LoVo (cell line): ENCODE results near the gene NTM.

Experiments used
- DNase-seq: peaks from one replicate; pipeline ENCODE4 v3.0.0-alpha.2; 2016; ENCODE audit warnings: low spot score

The NTM gene

DNA sequence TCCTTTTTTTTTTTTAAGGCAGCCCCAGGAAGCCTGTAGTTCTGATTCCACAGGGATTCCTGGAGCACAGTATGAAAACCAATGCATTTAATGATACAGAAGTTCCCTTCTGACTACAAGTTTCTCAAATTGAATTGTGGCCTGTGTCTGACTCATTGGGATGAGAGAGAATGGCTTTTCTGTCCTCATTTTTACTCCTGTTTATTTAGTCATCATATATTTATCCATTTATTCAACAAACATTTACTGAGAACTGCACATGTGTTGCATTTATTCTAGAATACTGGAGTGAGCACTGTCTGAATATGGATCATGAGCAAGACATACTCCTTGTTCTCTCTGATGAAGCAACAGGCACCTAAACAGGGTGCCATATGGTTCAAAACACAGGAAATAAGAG is 231.2 kb downstream of the NTM start:
- DNase-seq, result no peak

DNA sequence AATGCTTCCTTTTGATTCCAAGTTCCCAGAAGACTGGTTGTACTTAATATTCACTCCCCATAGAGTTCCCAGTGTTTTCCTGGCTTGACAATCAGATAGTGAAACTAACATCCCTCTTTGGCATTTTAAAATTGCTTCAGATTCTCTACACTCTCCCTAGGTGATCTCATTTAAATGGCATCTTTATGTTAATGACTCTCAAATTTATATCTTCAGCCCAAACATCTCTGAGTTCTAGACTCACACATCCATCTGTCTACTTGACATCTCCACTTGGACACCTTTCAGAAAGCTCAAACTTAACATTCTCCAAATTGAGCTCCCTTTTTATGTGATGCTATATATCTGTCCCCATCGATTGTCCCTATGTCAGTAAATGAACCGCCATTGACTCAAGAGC is 232.0 kb downstream of the NTM start:
- no peak for DNase-seq

DNA sequence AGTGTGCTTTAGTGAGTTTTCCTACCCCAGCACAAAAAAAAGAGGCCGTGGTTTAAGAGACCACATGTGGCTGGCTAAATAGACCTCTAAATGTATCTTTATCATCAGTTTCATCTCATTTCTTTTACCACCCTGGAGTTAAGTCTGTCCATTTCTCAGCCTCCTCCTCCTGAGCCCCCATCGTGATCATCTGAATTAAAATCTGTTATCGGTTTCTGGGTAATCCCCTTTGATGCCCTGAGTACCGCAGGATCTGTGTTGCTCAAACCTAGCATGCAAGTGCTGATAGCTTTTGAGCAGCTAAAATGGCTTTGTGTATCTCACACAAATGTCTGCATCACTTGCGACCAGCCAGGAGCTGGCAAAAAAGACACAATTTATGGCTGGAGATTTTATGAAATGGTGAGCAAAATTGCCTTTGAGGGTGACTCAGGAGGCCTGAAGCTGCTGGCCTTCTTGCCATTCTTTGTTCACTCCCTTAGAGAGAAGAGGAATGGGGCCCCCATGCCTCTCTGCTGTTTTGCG is 236.5 kb downstream of the NTM start:
- no peak for DNase-seq

DNA sequence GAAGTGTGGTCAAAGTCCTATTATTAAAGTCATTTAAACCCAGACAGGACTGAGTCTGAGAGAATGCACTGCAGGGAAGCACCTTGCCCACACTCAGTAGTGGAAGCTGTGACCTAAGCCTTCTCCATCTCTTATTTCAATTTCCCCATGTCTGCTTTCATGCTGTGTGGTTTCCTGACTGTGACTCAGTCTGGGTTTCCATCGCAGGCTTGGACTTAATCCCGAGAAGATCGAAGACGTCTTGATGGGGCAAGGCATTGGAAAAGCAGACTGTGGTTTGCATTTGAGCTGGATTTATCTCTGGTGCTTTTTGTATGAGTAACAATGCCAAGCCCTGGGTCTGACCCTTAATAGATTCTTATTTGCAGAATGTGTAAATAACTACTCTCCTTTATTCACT is 238.9 kb downstream of the NTM start:
- DNase-seq, result no peak

DNA sequence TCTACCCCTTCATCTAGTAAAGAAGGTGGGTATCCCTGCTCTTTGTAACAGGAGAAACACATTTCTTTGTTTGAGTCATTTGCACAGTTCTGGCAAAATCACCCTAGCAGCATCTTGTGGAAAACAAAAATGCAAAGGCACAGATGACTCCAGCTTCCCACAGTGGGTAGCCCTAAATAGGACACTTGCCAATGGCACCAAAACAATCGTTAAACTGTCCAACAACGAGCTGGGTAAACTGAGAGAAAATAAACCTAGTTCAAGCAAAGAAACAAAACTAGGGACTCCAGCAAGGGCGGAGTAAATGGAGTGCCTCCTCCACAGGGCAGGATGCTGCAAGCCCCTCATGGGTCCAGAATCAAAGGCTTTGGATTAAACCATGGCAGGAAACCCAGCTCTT is 239.5 kb downstream of the NTM start:
- no peak for DNase-seq

DNA sequence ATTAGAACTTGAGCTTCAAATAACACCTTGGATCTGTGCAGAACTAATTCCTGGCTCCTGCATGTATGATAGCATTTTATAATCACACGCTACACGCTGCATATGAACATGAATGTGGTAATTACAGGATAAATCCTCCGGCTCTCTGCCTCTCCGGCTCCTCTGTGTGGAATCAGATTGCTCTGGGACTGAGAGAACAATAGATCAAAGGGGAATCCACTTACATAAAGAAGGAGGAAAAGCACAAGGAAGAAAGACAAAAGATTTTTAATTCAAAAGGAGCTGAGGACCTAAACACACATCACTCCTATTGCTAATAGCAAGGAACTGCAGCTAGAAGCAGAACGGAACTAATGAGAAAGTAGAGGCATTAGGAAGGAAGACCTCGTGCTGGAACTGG is 240.9 kb downstream of the NTM start:
- DNase-seq, result no peak

DNA sequence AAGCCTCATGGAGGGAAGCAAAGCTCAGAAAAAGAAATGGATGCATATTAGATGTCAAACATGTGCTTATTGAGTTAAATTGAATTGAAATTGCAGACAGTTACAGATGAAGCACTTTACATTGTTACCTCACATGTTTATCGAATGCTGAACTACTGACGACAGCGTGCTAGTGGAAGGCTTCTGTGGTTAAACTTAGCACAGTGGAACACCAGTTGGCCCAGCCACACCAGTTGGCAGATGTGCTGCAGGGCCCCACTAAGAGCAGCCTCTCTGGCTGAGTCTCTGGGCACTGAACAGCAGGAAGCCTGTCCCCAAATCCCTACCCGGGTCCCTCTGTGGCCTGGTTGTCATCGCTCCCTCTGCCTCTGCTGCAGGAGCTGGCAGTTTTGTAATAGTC is 242.1 kb downstream of the NTM start:
- DNase-seq, result no peak

DNA sequence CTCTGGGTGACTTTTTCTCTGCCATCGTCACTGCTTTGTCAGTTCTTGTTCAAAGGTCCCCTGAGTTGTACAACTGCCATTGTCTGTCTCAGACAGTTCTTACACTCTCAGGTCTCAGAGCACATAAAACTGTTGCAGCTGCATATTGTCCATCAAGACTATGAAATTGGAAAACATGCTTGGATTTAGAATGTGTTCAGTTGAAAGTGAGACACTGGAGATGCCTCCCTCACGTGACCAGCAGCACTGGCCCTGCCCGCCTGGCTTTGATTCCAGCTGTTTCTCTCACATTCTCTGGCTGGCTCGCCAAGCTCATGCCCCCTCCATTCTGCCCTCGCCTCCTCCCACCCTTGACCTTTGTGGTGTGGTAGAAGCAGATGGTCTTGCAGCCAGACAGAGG is 244.2 kb downstream of the NTM start:
- no peak for DNase-seq

DNA sequence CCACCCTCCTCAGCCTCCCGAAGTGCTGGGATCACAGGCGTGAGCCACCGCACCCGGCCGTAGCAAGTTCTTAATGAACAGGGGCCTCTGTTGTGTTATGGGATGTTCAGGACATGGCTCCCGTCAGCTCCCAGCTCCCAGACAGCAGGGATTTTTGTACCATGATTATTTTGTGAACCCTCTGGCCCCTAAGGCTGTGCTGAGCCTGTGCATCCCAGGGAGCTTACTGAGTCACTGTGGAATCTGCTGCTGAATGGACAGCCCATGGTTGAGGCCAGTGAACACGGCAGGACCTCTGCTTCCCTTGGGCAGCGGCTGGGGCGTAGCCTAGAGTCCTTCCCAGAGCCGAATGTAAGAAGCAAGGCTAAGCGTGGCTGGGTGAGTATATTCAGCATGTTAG is 245.2 kb downstream of the NTM start:
- DNase-seq, result no peak

DNA sequence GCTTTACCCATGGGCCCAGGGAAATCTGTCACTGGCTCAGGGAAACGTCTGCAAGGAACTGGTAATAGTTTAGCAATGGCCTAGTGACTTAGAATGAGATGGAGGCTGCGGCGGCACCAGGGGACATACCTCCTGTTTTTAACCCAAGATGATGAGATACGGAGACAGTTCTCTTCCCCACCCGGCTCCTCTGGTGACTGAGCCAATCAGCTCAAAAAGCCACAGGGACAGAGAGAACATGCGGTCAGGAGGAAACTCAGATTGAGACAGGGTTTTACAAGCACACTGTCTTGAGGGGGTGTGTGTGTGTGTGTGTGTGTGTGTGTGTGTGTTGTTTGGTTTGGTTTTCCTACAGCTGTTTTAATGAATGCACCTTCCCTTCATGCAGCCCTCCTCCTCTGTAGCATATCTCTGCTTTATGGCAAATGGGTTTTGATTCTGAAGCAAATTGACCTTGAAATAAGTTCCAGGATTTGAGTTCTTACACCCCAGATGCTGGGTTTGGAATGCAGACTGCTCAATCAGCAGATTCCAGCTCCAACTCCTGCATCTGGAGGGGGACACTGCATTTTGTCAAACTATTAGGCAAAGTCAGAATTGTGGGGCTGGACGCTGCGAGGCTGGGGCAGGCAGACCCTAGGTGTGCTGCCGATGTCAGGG is 246.2 kb downstream of the NTM start:
- DNase-seq, result no peak

DNA sequence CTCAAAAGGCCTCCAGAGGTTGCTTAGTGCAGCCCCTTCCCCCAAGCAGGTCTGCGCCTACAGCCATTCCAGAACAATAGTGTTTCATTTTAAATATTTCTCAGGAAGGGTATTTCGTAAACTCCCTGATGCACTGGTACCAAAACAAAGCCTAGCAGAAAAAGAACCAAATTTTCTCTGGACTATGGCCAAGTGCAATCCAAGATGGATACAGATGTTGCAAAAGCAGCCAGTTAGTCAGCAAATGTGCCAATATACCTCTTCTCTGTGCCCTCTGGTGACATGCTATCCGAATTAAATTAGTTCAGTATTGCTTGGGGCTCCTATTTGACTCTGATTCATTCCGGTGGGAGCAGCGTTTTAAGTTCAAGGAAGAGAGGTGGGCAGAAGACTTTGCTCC is 247.8 kb downstream of the NTM start:
- no peak for DNase-seq

DNA sequence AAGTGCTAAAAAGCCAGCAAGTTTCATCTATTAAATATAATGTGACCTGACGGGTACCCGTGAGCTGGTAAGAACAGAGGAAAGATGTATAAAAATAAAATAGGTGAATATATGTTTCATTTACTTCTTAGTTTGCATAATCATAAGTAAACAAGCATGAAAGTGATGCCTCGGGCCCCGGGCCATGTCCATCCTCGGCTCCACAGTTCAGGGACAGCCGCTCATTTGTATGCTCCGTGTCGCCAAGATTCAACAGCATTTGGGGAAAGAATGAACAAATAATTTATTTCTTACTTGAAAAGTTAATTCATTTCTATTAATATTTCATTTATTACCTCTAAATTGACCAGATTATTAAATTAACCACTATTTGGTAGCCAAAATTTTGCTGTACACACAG is 251.8 kb downstream of the NTM start:
- DNase-seq, result no peak

DNA sequence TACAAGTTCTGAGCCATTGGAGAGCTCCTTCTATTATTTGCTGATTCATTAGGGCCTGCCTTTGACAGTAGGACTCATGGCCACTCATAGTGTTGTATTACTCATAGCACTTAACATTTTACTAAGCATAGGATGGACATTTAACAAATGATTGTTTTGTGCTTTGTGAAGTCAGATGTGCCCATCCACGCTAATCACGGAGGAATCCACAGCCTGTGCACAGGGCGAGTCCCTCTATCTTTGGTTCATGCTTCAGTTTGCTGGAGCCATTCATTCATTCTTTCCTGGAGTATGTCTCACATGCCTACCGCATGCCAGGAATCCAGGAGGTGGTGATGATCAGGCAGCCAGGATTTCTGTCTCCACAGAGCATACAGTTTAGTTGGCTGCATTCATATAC is 254.1 kb downstream of the NTM start:
- no peak for DNase-seq

DNA sequence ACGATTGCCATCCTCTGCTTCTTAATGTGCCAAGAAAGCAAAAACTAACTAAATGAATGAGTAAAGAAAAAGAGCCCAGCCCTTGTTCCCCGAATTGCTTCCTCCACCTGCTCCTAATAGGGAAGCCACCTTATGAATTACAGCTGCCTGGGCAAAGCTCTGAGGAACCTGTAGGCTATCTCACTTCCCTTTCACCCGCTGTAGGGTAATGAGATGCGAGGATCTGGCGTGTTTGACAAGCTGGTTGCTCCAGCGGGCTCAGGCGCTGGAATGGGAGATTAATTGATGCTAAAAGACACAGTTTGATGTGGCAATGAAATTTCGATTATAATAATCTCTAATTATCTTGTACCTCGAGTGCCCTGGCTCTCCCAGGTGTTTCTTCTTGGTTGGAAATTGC is 256.4 kb downstream of the NTM start:
- no peak for DNase-seq

DNA sequence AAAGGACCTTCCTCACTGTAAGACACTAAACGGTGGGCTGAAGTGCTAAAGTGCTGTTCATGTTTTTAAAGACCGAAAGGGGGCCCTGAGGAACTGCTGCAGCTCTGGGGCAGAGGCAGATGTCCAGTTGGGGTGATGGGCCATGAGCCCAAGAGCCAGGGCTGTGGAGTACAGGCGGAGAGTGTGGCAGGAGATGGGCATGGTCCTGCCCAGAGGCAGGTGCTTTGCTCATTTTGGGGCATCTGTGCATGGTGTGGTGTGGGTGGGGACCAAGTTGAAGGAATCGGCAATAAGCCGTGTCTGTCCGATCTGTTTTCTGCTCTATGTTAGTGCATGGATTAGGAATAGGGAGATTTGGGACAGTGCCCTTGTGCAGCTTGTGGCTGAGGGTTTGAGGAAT is 258.3 kb downstream of the NTM start:
- DNase-seq, result no peak

DNA sequence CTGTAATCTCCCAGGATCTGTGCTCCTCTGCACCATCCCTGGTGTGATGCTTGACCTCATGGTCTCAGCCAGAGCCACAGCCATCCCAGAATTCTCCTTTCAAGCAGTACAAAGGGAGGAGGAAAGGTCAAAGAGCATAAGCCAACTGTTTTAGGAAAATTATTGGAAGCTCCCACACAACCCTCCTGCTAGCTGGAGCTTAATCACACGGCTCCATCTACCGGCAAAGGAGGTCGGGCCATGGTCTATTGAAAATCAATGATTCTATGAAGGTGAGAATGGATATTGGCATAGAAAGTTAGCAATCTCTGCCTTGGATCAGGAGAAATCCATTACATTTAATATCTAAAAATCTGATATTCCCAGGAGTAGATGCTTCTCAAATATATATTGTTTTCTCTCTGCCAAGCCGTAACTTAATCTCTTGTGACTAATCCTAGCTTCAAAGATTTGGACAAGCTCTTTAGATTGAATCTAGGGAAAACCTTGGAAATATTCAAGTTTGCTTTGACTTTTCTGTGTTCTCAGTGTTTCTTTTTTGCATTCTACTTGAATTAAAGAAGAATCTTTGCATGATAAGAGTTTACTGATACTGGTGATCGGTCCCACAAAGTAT is 259.6 kb downstream of the NTM start:
- DNase-seq, result no peak

DNA sequence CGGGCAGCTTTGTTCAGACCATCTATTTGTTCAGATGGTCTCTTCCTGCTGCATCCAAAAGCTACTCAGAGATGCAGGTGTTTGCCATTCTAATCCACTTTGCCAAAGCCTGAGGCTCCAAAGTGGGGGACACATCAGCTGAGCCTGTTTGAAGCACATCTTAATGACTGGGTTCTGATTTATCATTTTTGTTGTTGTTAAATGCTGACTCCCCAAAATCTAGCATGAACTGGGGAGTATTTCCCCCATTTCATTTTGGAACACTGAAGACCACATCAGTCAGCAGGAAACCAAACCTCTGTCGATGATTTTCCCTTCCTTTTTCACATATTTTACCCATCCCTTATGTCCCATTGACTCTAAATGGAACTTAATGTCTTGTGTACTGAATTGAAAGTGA is 262.6 kb downstream of the NTM start:
- DNase-seq, result no peak

DNA sequence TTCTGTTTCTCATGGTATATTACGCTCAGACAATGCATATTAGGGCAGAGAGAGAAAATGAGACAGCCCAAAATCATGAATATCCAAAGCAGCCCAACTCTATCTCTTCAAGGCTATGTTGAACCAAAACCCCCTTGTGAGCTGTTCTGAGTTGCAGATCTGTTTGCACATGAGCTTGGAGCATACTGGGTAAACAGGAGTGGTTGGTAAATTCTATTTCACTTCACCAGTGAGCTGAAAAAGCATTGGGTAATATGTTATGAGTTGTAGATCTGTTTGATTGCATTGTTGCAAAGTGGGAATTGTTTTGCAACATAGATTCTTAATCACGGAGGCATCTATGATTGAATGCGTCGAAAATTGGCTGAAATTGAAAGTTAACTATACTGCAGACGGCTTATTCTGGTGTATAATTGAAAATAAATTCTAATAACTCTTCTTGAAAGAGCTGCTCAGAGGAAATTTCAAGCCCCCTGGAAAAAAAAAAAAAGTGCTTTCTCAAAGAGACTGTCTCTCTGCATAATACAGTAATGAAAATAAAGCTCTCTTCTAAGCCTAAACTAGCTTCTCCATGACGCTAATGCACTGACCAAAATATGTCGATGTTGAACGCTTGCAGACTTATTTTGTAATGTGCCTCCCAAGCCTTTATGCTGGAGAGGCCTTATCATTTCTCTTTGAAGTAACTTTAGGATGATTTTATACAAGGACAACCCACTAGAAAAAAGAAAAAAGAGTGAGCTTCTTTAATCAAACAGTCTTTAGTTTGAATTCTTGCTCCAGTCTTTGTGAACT is 263.7 kb downstream of the NTM start:
- no peak for DNase-seq

DNA sequence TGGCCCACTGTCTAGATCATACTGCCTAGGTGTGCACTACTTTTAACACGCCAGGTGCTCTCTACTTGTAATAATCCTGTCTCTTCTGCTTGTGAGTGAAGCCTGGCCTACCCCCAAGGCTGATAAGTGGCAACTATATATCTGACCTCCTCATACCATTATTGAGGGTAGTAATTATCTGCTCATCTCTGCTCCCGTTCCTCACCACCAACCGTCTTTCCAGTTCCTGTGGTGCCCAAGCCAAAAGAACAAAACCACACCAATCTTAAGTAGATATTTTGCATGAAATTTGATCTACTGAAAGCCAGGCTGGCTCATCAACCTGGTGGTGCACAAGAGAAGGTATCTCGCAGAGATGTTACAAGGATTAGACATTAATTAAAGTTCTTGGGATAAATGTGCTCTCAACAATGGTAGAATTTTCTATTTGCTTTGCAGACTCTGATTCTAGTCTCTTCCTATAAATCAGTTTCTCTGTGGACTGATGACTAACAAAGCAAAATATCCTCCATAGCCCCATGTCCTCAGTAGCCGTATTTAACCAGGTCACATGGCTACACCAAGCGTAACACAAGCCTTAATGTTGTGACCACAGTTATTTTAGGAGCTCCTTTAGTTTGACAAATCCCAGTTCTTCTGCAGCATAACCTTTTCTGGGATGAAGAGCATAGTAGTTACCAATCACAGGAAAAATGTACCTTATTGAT is 267.2 kb downstream of the NTM start:
- DNase-seq, result no peak

DNA sequence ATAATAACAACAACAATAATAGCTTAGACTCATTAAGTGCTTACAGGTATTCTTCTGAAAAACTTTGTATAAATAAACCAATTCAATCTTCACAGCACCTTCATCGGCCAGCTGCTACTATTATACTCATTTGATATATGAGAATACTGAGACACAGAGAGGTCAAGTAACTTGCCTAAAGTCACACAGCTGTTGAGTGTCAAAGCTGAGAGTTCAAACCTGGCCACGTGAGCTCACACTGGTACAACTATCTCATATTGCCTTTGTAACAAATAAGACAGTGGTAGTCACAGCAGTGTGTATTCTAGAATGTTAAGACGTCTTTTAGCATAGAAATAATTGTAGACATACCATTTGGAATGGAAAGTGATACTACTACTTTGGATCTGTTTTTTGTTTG is 268.5 kb downstream of the NTM start:
- DNase-seq, result no peak

DNA sequence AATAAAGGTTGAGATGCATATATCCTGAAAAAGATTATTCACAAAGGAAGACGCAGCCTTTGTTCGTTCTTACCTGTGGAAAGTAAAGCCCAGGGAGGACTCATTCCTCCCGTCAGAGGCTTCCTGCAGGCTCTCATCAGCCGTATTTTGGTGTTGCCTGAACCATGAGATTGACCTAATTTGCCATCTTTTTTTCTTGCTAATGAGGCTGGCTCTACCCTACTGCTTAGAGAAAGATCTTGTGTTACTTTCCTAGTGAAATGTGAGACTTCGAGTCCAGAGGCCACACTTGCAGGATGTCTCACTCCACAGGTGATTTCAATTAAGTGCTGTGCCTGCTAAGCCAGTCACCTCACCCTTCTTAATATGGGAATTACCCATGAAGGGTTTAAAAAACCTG is 269.9 kb downstream of the NTM start:
- no peak for DNase-seq

DNA sequence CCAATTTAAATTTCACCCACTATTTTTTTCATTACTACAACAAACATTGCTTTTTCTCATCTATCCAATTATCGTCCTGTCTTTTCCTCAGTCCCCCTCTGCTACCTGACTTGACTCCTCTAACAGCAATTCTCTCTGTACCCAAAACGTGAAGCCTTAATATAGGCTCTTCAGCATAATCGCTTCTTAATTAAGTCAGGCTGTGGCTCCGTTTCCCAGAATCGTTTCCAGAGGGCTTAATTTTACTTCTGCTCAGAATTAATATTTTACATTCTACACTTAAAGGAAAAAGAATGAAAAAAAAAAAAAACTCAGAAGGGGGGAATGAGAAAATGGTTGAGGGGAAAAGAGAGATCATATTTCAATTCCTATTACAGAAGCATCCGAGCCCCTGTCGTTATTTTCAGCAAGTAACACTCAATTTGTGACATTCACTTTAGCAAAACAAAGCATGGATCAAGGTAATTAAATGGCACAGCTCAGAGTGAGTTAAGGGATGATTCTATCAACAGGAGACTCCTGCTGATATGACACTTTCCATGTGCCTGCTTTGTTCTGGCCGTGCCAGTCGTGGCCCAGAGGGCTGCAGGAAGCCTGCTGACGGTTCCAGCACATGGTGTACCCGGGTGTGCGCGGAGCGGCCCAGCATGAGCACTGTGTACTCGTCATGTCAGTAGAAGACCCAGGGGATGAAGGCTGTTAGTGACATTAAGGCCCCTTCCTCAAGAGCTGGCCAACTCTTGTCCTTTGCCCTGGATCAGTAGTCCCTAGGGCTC is 272.5 kb downstream of the NTM start:
- DNase-seq, result no peak
